M059J (cell line): Measurements from ENCODE around the gene AOAH. TPM values are rescaled to one million over a fixed set of nuclear protein-coding genes. Genes with fewer than 3 reads are reported as not detected.

Source experiments
- DNase-seq: peaks from one replicate; pipeline ENCODE4 v3.0.0-alpha.2; 2012; ENCODE audit warnings: low read depth
- total RNA-seq: library from RNA; depleted of rRNA; stranded (reverse); fragments of >200 nt; shearing (Covaris generic); gene quantifications from 2 replicates; pipeline ENCODE4 v1.2.3, GENCODE V29; 2014

Gene AOAH
- total RNA-seq, 1 experiment from 2014 or later: 2.6 TPM

DNA sequence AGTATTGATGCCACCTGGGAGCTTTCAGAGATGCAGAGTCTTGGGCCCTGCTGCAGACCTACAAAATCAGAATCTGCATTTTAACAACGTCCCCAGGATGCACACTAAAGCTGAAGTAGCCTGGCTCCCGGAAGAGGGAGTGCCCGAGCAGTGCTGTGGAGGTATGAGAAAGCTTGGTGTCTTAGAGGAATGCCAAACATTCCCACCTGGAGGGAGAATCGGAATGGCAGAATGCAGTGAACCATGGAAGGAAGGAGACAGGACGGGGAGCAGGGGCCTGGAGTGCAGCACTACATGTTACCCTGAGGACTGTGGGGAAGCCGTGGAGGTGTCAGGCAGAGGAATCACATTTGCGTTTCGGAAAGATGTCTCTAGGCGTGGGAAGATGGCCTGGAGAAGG, 90.9 kb downstream of the AOAH start:
- DNase-seq: no peak

DNA sequence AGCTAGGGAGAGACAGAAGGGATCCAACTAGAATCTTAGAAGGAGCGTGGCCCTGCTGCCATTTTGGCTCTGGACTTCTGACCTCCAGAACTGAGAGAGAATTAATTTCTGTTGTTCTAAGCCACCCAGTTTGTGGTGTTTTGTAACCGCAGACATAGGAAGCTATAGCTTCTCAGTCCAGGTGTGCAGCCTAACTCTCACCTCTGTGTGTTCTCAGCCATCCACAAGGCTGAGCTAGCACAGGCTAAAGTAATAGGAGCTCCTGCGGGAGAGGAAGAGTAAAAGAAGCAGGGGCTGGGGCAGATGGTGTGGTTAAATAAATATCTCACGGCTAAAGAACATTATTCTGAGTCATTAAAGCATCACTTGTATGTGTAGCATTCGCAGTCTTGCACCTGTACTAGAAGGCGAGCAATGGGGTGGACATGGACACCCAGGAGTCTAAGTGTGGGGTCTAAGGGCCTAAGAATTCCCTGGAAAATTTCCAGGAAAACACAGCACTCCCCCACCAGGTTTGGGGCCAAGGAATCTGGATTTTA, 94.1 kb downstream of the AOAH start:
- no peak for DNase-seq

DNA sequence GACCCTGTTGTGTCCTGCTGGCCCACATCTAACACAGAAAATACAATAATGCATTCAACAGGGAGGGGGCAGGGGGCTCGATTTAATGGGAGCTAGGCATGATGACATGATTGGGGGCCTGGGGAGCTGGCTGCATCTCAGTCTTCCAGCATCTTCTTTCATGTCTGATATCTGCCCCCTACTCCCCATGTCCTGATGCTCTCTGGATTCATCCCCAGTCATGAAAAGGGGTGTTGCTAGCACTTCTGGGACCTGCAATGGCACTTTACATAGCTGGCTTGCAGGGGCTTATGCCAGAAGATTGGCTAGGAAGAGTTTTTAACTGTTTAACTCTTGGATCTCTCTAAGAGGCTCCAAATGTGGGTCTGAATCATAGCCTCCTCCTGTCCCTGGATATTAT, 94.9 kb downstream of the AOAH start:
- no peak for DNase-seq

DNA sequence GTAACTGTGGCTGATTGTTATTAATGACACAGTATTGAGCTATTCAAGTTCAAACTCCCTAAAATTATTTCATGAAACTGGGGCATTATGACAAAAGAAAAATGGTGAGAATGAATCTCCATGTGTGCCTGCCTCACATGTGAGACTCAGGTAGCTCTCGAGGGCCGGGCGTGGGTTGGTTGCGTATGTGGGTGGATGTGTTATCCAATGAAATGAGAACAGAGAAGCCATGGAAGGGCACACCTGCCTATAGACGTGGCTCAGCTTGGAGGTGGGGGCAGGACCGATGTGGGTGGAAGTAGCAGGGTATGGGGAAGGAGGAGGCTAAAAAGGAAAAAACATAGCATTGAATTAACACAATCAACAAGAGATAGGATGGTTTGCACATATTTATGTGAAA, 96.5 kb downstream of the AOAH start:
- DNase-seq: no peak

DNA sequence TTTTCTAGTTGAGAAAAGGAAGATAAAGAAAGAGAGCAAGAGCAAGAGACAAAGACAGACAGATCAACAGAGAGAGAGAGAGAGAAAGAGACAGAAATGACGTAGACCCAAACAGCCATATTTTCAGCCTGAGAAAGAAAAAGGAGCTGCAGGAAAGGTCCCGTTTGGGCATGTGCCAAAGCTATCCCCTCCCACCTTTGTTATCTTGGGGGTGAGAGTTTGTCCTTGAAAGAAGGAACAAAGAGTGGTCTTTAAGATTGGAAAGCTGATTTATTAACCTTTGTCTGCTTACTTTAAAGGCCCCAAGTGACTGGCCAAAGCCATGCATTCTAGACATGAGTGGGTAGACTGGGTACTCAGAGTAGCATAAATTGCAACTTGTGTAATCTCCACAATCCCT, 98.2 kb downstream of the AOAH start:
- no peak for DNase-seq

DNA sequence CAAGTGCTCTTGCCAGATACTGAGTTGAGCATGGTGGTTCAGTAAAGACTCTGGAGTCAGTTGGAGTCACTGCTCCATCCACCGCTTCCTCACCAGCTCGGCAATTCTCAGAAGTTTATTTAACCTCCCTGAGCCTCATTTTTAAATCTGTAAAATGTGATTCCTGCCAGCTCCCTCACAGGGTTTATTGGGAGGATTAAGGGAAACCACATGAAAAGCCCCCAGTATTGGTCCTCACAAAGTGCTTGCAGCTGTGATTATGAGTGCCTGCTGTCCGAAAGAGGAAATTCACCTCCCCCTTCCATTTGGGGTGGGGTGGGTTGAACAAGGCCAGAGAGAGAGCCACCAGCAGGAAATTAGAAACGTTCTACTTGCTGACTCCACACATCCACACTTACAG, 99.0 kb downstream of the AOAH start:
- peak; percentile 50 for DNase-seq

DNA sequence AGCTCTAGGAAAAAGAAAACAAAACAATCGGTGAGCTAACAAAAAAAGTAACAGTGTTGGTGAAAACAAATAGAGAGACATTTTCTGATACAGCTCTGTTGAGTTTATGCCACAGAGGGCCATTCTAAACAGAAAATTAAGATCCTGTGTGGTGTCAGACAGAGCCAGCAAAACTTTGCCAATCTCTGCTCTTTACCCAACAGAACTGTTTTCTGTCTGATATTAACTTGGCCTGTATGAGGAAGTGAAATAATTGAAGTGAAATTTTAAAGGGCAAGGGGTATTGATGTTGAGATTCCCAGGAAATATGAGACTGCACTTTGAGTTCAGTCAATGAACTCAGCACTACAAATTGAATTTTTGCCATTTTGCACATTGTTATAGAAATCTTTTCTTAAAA, 101.0 kb downstream of the AOAH start:
- no peak for DNase-seq

DNA sequence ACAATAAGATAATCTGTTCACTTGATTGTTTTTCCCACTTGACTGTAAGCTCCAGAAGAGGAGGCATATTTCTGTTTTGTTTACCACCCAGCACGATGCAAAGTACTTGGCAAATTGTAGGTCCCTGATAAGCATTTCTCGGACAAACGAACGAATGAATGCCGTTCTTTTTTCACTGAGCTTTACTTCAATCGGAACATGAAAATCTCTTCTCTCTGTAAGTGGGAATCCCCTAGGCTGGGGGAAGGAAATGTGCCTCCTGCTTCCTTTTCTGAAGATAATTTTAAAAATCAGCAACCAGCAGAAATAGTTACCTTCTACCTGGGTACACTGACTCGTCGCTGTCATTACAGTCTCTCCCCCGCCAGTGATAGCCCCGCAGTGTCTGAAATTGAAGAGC, 102.9 kb downstream of the AOAH start:
- DNase-seq: no peak

DNA sequence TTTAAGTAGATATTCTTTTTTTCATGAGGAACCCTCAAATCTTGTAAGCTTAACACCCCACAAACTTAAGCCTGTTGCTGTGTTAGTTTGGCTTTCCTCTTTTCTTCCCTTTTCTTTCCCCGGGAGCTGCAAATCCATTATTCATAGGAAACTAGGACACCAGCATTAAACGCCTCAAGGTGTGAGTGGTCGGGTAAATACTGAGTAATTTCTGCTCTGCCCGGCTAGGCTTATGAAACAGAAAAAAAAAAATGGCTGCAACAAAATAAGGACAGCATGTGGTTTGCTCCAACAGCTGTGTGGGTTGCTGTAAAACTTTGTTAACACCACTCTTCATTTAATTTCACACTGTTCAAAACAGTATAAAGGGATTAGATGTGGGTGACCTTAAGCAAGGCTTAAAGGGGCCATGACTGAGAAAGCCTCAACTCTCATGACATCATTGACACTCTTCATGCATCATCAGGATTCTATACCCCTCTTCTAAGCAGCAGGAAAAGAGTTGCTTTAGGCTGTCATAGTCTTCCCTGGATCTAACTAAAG, 104.1 kb downstream of the AOAH start:
- no peak for DNase-seq

DNA sequence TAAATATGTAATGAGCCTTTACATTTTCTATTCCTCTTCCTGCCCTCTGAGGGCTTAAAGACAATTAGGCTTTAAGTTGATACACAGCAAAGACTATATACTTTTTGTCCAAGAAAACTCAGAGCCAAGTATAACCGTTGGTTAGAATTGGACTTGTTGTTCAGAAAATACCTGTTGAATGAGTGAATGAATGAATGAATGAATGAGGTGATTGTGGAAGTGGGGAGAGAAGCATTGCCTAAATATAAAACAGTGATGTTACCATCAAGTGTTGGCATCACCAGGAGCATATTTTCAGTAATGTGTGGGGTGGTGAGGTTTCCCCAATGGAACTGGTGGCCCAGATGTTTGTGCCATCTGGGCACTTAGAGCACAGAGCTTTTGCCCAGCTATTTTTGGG, 106.9 kb downstream of the AOAH start:
- no peak for DNase-seq

DNA sequence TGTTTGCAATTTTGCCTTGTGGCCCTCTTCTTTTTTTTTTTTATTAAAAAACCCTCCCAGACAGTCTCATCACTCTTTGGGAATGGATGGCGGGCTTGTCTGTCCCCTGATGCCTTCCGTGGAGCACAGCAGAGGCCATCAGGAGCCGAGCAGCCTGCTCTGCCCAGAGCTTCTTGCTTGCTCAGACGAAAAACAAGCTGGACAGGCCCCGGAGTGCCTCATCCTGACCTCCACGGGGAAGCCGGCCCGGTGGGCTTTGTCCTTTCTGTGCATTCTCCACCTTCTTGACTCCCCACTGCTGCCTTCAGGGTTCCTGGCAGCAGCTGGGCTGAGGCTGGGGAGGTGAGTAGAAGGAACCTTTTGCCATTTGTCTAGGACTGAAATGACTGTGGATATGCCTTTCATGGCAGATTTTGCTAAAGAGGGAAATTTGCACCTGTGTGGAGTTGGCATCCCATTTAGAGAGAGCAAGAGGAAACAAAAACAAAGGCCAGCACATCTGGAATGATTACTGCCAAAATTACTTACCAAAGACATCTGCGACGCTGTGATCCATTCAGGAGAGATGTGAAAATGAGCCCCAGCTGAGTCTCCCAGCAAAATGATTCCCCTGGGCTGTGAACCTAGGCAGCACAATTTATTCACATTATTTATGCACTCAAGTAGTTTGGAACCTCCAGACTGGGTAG, 108.3 kb downstream of the AOAH start:
- DNase-seq: no peak

DNA sequence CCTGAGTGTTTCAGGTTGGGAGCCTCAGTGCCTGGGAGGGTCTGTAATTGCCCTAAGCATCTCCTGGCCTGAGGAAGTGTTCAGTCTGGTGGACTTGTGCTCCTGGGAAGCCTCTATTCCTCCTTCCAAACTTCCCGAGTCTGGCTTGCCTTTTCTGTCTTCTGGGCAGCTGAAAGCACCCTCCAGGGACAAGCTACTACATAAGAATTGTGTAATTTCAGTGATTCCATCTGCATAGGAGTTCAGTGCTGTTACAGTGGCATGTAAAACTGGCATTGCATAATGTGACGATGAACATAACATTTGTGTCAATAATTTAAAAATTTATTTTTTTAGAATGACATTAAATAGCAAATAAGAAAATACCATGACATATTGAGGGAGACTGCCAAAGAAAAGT, 109.3 kb downstream of the AOAH start:
- no peak for DNase-seq

DNA sequence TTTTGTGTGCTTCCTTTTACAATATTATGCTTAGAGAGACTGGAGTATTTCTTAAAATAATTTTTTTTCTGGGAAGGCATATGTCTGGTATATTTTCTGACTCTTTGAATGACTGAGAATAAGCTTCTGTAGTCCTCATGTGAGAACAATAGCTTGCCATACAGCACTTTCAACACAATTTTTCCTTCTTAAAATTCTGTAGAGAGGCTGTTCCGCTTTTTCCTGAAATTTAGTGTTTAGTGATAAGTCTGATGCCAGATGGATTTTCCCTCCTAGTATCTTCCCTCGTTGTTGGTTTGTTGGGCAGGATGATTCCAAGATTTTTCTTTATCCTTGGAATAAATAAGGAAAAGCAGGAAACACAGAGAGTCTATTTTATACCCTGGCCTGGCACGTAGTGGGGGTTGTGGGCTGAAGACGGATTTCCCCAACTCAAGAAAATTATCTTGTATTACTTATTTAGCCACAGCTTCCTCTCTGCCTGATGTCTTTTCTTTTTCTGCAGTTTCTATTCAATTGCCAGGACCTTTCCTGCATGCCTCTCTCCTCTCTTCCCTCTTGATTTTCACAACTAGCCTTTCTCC, 111.2 kb downstream of the AOAH start:
- DNase-seq: no peak

DNA sequence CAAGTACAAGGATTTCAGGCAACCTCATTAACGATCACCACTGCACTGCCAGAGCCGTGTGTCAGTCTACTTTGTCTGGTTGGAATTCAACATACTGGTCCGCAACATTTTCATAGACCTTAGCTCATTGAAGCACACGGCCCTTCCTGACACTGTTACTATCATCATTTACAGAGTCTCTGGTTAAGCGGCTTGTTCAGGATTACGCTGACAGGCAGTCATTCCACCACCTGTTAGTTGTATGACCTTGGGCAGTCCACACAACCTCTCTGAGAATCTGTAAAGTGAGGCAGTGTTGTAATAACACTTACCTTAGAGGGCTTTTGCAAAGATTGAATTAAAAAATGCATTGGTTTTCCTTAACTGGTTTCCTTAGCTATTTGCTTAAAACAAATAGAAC, 112.6 kb downstream of the AOAH start:
- no peak for DNase-seq

DNA sequence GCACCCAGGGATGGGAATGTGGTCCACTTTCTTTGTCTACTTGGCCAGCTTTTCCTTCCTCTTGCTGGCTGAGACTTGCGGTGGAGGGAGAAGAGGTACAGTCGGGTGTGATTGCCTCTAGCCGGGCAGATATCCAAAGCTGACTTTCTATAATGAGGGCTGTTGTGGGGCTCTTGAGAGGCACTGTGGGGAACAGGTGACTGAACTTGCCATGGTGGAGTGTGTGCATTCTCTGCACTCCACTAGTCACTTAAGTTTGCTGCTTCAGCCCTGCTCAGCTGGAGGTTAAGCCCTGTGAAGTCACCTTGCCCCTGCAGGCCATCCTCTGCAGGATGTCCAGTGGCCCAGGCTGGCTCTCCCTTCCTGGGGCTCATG, 116.6 kb downstream of the AOAH start:
- DNase-seq: no peak

DNA sequence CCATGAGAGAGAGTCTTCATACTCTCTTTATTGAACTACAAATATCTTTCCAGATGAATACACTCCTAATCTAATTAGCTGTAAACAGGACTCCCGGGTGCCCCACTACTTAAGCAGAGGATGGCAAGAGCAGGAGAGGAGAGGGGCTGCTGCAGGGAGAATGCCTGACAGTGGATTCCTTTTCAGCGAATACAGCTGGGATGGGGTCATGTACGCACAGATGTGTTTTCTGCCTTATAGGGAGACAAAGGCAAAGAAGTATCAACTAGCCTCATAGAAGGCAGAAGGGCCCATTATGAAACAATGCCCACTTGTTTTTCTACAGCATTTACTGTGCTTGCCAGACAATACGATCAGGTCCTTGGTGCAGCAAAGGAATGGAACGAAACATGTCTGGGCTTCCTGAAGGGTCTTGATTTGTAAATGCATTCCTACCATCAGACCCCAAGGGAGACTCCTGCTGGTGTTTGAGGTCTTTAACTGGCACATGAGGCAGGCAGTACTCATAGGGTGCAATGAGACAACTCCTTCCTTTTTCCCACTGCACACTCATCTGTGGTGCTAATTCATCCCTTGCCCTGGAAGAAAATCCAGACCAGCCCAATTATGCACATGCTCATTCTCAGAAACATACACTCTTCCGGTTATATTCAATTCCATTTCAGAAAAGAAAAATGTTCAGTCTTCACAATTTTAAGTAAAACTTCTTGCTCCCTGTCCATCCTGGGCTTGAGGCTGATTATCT, 117.1 kb downstream of the AOAH start:
- DNase-seq: no peak

DNA sequence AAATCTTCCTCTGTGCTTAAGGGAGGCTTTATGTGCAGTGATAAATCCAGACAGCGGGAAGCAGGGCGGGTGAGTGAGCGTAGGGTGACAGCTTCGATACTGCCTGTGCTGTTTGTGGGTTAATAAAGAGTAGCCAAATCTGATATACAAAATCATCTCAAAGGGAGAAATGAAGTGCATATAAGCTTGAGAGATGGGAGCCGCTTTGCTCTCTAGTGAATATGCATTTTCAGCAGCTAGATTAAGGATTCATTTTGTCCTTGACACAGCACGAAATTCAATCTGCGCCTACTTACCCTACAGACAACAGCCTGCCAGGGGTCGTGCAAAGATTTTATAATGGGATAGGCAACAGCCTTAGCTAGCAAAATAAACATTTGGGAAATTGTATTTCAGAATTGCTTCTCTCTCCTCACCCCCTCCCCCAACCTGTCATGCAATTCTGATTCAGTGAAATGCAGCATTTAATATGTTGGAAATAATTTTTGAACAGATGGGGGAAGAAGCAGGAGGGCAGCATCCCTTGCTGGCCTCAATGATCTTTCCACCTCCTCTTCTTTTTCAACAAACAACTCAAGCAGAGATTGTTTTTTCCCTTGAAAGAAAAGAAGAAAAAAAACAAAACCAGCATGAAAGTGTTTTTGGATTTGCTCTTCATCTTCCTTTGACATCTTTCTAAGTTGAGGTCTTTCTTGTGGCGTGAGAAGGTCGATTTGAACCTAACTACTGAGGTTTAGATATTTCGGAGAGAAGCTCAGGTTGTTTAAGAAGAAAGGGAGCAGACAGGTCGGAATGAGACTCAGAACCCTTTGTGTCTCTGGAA, 117.9 kb downstream of the AOAH start:
- DNase-seq: no peak

DNA sequence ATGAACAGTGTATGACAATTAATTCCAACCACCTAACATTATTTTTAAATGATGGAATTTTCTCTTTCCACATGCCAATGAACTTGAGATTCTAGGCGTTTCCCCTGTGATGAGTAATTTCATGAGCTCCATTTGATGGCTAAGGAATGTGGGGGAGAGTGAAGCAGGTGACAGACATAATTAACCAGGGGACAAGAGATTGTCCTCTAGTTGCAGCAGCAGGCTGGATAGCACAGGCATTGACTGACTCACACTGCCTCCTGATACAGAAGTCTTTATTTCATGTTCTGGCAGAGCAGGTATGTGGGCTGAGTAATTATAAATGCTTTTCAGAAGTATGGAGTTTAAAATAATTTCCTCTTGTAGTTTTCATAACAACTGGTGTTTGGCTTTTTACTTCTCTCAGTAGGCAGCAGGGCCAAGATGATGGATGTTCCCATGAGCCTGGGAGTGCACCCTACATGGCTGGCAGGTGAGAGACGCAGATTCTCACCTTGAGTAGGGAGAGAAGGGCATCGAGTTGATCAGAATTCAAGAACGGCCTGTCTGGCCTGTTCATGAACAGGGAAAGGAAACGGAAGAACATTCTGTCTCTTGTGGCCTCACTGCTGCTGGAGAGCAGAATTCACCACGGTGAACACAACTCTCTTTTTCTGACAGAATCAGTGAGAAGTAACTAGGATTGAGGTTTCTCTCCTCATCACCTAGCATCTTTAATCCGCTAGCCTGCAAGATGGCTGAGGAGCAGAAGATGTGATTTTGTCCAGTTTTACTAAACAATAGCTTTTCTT, 118.8 kb downstream of the AOAH start:
- peak; percentile 62 for DNase-seq

DNA sequence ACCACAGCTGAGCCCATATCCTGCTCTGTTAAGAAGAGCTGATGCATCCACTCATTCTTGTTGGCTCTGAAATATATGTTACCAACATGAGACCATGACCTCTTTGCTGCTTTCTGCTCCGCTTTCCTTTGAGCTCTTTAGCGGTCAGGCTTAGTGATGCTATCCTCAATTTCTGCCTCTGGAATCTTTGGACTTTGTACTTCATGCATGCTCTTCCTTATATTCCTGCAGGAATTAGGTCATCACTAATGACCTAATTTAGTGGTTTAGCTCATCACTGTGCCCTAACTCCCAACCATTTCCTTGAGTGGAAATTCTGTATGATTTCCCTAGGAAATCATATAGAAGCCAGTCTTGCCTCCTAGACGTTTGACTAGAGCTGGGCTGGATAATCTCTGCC, 119.5 kb downstream of the AOAH start:
- peak; percentile 48 for DNase-seq

DNA sequence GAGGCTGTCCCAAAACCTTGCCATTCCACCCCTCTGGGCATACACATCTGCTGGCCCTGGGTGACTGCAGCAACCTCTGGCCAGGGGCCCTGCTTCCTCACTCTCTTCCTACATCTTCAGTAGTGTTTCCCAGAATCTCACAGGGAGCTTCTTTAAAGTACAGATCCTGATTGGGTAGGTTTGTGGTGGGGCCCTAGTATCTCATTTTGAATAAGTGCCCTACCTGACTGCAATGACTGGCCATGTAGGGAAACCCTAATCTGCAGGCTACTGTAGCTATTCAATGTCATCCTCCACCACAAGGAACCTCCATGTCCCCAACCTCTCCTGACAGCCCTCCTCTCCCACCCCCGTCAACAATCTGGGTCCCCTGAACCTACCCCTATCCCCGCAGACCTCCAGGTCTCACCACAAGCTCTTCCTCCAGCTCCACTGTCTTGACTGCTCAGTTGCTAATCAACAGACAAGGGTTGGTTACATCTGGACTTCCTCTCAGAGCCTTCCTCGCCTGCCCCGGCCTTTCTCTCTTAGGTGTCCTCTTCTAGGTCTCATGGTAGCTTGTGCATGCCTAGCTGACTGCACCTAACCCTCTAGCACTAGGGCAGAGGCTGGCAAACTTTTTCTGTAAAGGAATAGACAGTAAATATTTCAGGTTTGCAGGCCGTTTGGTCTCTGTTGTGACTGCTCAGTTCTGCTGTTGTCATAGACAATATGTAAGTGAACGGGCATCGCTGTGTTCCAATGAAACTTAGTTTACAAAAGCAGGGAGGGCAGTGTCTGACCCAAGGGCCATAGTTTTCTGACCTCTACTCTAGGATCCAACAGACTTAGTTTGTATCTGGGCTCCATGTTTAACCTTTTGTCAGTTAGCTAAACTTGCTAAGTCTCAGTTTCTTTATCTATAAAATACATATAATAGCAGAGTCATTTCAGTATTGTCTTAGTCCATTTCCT, 121.1 kb downstream of the AOAH start:
- DNase-seq: no peak
